DMS153 treated with DMSO at 0.1 percent for 48 hours (cell line): ENCODE data around the gene CC2D1A.

ENCODE experiments used
- DNase-seq: peaks from one replicate; lab custom pipeline; 2025; ENCODE audit not compliant: unreplicated experiment; lab: John Stamatoyannopoulos, UW

Gene CC2D1A

GRCh38 chr19:13935765-13936510, 29.9 kb downstream of the CC2D1A start:
- no peak for DNase-seq

- DNase-seq, result no peak
Measured at GRCh38 chr19:13937479-13938300, 31.7 kb downstream of the CC2D1A start.

GRCh38 chr19:13938301-13939064, 32.5 kb downstream of the CC2D1A start, which contains the start of gene PODNL1:
Gene PODNL1 (minus strand): TSS chr19:13938417. CDS start chr19:13938181, 236 bp downstream.
- no peak for DNase-seq

- DNase-seq, result no peak
Measured at GRCh38 chr19:13942023-13942684, 36.2 kb downstream of the CC2D1A start.

- DNase-seq, result no peak
Measured at GRCh38 chr19:13946414-13946813, 40.4 kb downstream of the CC2D1A start.

GRCh38 chr19:13951043-13951442, 45.0 kb downstream of the CC2D1A start:
- DNase-seq, result no peak

- DNase-seq, result no peak
Measured at GRCh38 chr19:13951799-13952153, 45.8 kb downstream of the CC2D1A start.

GRCh38 chr19:13952154-13952930, 46.3 kb downstream of the CC2D1A start, which contains the start of gene DCAF15:
Gene DCAF15 (plus strand): TSS chr19:13952509. CDS start chr19:13952513, 4 bp downstream.
- peak; percentile 97 for DNase-seq

- DNase-seq, result no peak
Measured at GRCh38 chr19:13952931-13953531, 47.0 kb downstream of the CC2D1A start.

- DNase-seq, result no peak
Measured at GRCh38 chr19:13954185-13954584, 48.2 kb downstream of the CC2D1A start.

GRCh38 chr19:13955662-13956364, 49.8 kb downstream of the CC2D1A start:
- DNase-seq, result no peak

GRCh38 chr19:13956365-13956744, 50.4 kb downstream of the CC2D1A start:
- DNase-seq, result no peak

- DNase-seq, result no peak
Measured at GRCh38 chr19:13957051-13957450, 51.0 kb downstream of the CC2D1A start.

GRCh38 chr19:13958043-13958442, 52.0 kb downstream of the CC2D1A start:
- DNase-seq, result no peak

- DNase-seq, result no peak
Measured at GRCh38 chr19:13959141-13959961, 53.4 kb downstream of the CC2D1A start.

GRCh38 chr19:13959962-13960862, 54.2 kb downstream of the CC2D1A start:
- DNase-seq, result no peak
